NCI-H2171 (cell line): ENCODE measurements around the gene FREM1.
A peak's percentile ranks its signal among the peaks of the same experiment; 100 is the strongest.
"Not testable (repeated sequence)": the region's sequence is repeated elsewhere in the genome, so short reads cannot be mapped to it uniquely, and the experiment has no call there.

Experiments used
- DNase-seq: peaks from one replicate; lab custom pipeline; 2025; lab: John Stamatoyannopoulos, UW

Gene FREM1, protein sequence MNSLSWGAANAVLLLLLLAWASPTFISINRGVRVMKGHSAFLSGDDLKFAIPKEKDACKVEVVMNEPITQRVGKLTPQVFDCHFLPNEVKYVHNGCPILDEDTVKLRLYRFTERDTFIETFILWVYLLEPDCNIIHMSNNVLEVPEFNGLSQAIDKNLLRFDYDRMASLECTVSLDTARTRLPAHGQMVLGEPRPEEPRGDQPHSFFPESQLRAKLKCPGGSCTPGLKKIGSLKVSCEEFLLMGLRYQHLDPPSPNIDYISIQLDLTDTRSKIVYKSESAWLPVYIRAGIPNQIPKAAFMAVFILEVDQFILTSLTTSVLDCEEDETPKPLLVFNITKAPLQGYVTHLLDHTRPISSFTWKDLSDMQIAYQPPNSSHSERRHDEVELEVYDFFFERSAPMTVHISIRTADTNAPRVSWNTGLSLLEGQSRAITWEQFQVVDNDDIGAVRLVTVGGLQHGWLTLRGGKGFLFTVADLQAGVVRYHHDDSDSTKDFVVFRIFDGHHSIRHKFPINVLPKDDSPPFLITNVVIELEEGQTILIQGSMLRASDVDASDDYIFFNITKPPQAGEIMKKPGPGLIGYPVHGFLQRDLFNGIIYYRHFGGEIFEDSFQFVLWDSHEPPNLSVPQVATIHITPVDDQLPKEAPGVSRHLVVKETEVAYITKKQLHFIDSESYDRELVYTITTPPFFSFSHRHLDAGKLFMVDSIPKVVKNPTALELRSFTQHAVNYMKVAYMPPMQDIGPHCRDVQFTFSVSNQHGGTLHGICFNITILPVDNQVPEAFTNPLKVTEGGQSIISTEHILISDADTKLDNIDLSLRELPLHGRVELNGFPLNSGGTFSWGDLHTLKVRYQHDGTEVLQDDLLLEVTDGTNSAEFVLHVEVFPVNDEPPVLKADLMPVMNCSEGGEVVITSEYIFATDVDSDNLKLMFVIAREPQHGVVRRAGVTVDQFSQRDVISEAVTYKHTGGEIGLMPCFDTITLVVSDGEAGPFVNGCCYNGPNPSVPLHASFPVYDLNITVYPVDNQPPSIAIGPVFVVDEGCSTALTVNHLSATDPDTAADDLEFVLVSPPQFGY (N-terminal part only)

DNA sequence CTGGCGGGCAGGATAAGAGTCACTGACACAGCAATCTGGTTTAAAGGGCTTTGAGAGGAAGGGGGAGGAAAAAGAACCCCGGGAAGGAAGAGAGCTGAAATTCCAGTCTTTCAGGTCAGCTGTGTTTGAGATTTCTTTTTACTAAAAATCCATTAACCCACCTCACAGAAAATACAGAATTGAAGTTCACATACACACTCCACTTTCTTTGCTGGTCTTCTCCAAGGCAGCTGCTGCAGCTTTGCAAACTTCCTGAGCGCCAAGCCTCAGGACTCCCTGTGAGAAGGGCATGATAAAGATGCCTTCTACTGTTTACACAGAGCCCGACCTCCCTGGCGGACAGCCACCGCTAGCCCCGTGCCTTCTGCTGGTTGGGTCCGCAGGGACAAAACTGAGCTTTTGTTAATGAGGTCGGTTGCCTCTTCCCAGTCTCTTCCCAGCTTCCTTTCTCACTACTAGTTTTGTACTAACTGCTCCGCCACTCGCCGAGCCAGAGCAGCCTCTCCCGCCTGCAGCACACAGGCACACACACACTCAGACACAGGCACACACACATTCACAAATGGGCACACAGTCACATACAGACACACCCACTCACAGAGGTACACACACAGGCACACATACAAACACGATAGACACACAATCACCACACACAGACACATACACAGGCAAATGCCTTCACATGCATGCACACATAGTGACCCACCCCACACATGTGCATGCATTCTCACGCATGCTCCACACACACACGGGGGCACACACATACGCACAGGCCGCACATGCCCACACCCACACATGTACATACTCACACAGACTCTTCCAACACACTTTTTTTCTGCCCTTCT lies at the start of gene FREM1:
Gene FREM1 (minus strand): TSS at position 468 of the 845 bp plus-strand sequence. CDS start 41,451 bp downstream, outside the sequence.
- peak; percentile 29 for DNase-seq

DNA sequence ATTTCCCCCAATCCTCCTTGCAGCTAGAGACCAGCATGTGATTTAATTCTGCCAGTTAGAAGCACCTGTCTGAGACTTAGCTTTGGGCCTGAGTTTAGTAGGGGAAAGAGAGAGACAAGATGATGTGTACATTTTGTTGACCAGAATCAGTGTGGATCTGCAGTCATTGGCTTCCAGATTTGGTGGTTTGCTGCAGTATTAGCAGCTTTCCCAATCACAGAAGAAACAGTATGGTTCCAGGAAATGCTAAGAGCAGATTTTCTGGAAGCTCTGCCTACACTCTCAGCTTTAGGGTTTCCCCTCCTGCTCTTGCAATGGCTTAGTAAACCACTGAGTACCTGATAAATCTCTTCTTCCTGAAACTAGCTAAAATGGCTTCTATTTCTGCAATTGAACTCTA lies 48.8 kb upstream of the FREM1 start:
- no peak for DNase-seq

DNA sequence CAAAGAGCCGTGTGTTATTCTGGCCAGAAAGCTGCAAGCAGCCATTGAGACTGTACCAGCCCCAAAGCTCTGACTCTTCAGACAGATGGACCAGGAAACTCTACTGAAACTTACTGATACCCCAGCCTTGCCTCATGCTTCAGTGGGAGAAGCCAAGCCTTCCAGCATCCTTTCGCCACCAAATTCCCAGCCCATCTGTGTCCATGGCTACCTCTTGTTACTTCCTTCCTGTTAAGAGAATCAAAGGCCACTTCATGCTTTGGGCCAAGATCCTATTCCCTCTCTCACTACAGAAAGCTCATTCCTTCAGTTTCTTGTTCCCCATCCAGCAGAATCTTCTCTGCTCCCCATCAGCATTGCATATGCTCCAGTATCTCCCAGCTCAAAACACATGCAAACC lies 46.9 kb upstream of the FREM1 start:
- no peak for DNase-seq

DNA sequence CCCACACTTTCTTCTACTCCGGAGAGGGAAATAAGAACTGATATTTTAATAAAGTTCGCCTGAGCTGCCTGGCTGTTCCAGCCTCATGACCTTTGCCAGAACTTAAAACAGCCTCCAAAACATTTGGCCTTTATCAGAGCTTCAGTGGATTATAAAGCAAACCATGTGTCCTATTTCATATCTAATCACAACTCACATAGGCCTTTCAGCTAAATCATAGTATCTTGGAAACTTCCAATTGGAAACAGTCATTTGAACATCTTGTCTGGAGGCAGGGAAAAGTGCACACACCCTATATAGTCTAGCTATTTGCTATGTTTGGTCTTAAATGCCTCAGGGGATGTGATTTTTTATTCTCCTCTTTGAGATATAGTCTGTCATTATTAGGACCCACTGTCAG lies 46.0 kb upstream of the FREM1 start:
- no peak for DNase-seq

DNA sequence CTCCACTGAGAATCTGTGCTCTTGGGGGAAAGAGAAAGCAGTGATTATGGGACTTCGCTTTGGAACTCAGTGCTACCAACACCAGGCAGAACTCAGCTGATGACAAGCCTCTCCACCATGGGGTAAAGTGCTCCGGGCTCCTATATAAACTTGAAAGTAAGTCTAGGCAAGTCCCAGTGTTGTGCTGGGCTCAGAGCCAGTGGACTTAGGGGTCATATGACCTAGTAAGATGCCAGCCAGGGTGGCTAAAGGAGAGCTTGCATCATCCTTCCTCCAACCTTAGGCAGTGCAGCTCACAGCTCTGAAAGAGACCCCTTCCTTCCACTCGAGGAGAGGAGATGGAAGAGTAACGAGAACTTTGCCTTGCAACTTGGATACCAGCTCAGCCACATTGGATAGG lies 35.1 kb upstream of the FREM1 start:
- no peak for DNase-seq

DNA sequence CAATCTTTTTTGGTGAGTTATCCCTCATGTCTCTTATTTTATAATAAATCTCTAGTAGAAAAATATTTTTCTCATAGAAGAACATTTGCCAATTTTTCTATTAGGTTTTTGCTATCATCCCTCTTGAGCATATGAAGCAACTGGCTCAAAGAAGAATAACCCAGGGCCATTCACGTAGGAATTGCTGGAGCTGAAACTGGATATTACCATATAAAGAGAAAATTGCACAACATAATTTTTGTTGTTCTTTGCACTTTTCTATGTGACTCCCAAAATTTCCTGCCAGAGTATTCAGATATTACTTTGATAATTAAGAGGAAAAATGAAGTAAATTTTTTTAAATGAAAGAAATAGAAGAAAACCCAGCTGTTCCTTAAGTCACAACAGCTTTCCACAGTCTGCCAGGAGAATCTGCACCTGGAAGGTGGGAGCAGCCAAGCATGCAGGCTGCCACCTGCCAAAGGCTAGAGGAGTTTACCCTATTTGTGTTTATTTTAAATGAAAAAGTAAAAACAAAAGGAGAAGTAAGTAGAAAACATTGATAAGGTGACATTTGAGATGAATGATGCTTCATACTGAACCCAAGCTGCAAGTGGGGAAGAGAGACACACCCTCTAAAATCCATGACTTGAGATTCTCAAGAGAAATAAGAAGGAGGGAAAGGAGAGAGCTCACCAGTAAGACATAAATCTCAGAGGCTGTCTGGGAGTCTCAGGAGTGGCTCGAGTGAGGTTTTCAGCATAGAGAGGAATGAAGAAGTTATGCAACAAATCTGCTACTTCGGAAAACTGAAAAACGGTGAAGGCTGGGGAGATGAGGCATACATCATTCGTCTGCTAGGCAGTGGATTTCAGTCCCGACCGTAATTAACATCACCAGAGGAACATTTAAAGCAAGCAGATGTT lies 31.5 kb upstream of the FREM1 start:
- peak; percentile 30 for DNase-seq

DNA sequence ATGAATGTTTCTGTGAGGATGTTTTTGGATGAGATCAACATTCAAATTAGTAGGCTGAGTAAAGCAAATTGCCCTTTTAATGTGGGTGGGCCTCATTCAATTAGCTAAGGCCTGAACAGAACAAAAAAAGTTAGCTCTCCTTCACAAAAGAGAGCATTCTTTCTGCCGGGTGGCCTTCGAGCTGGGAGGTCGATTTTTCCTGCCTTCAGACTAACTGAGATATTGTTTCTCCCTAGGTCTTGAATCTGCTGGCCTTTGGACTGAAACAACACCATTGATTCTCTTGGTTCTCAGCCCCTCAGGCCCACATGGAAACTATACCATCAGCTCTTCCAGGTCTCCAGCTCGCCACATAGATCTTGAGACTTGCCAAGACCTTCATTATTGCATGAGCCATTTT lies 29.1 kb upstream of the FREM1 start:
- no peak for DNase-seq

DNA sequence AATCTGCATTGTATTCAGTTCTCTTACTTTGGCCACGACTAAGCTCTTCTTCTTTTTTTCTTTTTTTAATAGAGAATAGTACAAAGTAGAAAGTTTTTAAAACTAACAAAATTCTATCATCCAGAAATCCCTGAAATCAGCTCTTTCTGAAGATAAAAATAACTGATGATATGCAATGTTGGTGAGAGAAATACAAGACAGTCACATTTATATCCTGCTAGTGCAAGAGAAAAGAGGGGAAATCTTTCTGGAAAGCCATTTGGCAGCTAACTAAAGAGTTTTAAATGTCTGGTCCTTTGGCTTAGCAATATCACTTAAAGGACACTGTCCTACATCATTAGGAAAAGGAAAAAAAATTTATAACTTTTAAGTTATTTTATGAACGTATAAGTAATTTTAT lies 27.0 kb upstream of the FREM1 start:
- no peak for DNase-seq

DNA sequence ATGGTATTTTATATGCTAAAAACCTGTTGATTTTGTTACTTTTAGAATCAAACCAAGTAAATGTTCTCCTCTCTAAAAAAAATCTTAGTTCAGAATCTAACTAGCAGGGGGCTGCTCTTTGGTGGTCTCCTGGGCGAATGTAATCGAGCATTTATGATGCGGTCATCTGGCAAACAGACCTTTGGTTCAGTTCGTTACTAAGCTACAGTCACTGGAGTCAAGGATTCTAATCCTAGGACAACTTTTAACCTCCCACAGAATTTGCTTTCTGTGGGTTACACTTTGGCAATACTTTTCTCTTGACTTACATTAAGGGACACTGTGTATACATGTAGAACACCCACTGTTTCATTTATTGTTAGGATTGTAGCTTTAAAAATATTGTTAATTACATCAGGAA lies 26.3 kb upstream of the FREM1 start:
- DNase-seq = no peak

DNA sequence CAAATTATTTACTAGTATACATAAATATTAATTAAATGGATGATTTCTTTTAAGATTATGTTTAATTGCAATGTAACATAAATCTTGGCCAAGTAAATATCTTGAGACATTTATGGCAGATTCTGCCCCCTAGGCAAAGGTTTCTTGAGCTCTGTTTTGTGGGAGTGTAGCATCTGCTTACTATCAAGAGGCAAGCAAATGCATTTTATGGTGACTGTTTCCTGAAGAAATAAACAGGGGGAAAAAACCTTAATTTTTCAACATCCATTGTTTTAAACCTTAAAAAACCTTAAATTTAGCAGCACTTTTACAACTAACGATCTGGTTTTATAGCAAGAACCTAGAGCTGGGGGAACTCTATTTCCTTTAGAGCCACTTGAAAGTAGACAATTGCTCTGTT lies 25.7 kb upstream of the FREM1 start:
- no peak for DNase-seq

DNA sequence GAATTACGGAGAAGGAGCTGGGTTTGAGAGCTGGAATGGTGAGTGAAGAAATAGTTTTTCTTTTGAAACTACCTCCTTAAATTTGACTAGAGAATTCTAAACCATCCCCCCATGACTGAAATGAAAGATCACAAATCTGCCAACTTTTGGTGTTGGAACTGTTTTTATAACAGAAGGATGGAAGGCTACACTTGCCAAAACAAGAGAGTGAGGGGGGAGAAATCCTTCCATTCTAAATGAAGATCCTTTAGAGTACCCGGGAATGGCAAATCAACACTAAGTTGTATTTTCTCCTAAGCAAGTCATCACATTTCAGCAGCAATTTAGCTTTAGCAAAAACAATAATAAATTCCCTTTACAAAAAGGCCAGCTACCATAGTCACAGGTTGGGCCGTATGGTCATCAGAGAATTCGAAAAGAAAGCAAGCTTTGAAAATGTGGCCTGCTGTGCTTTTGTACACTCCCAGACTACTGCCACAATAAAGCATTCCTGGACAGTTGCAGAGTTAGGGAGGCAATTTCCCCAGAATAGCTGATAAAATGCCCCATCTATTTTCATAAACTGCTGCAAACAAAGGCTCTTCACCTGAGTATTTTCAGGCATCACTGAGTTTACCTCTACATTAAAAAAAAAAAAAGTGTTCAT lies 25.0 kb upstream of the FREM1 start:
- no peak for DNase-seq

DNA sequence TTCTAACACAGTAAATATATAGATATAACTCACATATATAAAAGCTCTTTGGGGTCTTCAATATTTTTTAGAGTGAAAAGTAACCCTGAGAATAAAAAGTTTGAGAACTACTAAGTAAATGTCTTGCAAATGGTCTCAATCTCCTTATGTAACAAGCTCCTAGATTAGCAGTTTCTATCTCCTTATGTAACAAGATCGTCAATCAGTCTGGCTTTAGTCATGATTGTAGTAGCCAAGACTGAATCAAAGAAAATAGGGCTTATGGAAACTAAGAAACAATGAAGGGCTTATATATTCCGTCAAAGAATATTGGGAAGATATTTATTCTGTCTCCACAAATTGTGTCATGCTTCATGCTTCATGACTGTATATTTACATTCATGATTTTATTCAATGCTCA lies 22.4 kb upstream of the FREM1 start:
- DNase-seq = no peak

DNA sequence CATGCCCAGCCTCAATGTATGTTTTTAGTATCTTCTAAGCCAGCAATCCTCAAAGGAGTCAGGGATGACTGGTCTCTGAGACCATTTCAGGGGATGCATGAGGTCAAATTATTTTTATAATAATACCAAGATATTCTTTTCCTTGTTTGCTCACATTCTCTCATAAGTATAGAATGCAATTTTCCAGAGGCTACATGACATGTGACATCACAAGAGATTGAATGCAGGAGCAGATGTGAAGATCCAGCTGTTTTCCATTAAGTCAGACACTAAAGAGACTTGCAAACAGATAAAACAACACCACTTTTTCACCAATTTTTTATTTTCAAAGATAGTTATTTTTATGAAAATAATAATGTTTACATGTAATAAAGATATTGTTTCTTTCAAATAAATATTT lies 22.0 kb upstream of the FREM1 start:
- DNase-seq = no peak

DNA sequence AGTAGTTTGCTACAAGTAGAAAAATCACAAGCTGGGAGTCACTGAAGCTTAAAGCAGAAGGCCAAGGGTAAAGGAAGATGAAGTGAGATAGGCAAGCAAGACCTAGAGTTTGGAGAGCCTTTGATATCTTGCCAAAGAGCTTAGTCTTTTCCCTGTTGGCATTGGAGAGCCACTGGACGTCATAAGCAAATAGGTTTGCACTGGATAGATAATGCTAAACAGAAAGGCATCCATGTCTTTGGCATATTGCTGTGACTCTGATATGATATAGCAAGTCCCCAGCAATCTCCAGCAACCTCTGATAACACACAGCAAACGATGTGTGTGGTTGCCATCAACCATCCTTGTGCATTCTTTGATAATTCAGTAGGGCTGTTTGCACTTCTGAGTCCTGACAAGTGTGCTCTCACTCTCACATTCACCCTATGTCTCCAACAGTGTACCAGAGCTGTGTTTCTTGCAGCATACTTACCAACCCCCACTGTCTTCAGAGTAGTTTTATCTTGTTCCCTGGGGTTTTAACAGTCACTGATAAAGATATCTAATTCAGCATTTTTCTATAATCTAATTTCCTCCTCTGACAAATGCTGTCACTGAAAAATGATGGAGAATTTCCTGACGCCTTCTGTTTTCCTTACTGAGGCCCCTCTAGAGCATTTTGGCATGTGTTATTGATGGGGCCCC lies 16.9 kb upstream of the FREM1 start:
- no peak for DNase-seq

DNA sequence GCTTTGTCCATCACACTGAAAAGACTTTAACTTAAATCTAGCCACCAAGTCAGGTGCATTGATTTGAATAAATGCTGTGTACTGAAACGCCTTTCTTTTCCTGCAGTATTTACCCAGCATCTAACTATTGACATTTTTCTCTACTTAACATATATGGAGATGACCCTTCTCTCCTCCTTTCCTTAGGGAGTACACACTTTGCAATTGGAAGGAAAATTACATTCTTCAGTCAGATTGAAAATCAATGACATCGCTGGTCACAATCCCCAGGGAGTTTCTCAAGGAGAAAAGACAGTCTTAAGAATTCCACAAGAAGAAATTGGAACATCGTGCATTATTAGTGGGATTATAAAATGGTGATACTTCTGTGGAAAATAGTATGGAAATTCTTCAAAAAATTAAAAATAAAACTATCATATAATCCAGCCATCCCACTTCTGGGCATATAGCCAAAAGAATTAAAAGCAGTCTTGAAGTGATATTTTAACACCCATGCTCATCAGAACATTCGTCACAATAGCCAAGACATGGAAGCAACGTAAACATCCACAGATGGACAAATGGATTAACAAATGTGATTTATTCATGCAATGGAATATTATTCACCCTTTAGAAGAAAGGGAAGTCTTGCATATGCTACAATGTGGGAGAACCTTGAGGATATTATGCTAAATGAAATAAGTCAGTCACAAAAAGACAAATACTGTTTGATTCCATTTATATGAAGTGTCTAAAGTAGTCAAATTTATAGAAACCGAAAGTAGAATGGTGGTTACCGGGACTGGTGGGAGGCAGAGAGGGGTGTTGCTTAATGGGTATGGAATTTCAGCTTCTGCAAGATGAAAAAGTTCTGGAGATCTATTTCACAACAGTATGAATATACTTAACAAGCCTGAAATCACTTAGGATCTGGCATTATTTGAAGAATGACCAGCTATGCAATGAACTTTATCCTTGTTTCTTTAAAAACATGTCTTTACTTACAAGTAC lies 14.3 kb upstream of the FREM1 start:
- no peak for DNase-seq

DNA sequence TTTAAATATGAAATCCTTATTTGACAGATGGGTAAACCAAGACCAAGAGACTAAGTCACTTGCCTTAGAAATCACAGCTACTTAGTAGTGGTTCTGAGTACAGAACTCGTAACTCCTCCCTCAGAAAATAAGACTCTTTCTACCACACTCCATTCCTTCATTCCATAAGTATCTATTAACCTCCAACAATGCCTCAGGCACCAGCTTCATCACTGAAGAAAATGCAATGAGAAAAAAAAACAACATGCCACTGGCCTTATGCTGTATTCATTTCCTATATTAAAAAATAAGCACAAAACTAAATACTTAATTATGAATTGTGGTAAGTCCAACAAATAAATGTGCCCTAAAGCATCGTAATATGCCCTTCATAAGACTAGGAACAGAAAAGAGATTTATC lies 13.5 kb upstream of the FREM1 start:
- no peak for DNase-seq

DNA sequence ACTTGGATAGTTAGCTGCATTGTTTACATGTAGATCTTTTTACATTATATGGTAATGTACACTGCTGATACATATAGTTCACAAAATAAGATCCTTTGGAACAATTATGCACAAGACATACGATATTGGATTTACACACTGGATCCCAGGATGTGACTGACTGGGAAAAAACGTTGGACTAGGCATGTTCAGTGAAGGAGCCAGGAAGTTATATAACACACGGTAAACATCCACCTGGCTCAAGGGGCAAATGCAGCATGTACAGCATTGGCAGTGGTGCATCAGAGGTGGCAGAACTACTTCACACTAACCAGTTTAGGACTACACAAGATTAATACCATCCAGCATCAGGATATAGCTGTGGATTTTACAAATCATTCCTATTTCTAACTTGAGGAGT lies 10.6 kb upstream of the FREM1 start:
- not testable (repeated sequence) for DNase-seq

DNA sequence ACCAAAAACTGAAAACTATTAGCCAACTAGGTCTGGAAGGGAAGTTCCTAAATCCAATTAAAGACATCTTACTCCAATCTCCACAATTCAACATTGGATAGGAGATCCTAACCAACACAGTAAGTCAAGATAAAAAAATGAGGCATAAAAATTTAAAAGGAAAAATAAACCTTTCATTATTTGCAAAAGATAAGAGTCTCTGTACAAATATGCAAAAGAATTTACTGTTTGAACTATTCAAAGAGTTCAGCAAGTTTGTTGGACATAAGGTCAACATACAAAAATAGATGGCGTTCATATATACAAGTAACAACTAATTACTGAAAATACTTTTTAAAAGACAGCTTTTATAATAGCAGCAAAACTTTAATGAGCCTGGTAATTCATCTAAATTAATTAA lies 3.1 kb upstream of the FREM1 start:
- DNase-seq = no peak
